Liver (tissue), 9 donors: ENCODE data around the gene NCMAP. TPM values are rescaled to one million over a fixed set of nuclear protein-coding genes. Genes with fewer than 3 reads are reported as not detected.

Experiments
- DNase-seq: peaks from one replicate; pipeline ENCODE4 v3.0.0-alpha.2; 2017; ENCODE audit warnings: low spot score
- H3K27ac ChIP-seq, 2 donors: one replicate each; pipeline ENCODE4 v1.7.0; 2013; ENCODE audit warnings: inconsistent platforms in 2 of 2, low read length in 2 of 2, control low read depth in 1 of 2, low read depth in 1 of 2, mild to moderate bottlenecking in 1 of 2
- H3K27me3 ChIP-seq, 4 donors: one replicate each; pipeline versions ENCODE4 v1.6.1 to v1.7.0; 2013; ENCODE audit warnings: low read length in 3 of 4, inconsistent platforms in 1 of 4, mild to moderate bottlenecking in 1 of 4, moderate library complexity in 1 of 4; ENCODE audit not compliant: control insufficient read depth in 4 of 4, insufficient read depth in 4 of 4
- H3K36me3 ChIP-seq, 4 donors: one replicate each; pipeline versions ENCODE4 v1.6.1 to v1.7.0; 2013; ENCODE audit warnings: low read length in 3 of 4, mild to moderate bottlenecking in 3 of 4, low read depth in 1 of 4, moderate library complexity in 1 of 4; ENCODE audit not compliant: control insufficient read depth in 4 of 4, insufficient read depth in 3 of 4
- H3K4me1 ChIP-seq, 4 donors: one replicate each; pipeline versions ENCODE4 v1.6.1 to v1.7.0; 2013; ENCODE audit warnings: low read length in 3 of 4, mild to moderate bottlenecking in 3 of 4, moderate library complexity in 1 of 4; ENCODE audit not compliant: control insufficient read depth in 4 of 4, insufficient read depth in 4 of 4
- H3K4me3 ChIP-seq, 3 donors: one replicate each; pipeline versions ENCODE4 v1.6.1 to v1.7.0; 2013; ENCODE audit warnings: low read length in 3 of 3, control low read depth in 1 of 3, low read depth in 1 of 3, mild to moderate bottlenecking in 1 of 3
- H3K9ac ChIP-seq, 2 donors: one replicate each; pipeline ENCODE4 v1.7.0; 2013; ENCODE audit warnings: low read length in 2 of 2, mild to moderate bottlenecking in 2 of 2, moderate library complexity in 2 of 2, control low read depth in 1 of 2, low read depth in 1 of 2
- H3K9me3 ChIP-seq, 4 donors: one replicate each; pipeline versions ENCODE4 v1.6.1 to v1.7.0; 2013; ENCODE audit warnings: low read length in 3 of 4; ENCODE audit not compliant: control insufficient read depth in 4 of 4
- EGR1 ChIP-seq, 2 donors: IDR thresholded peaks; 2 replicates each; pipeline ENCODE4 v1.6.1; 2016 to 2018; ENCODE audit warnings: antibody characterized with exemption in 2 of 2, low read depth in 2 of 2
- FOXA1 ChIP-seq: IDR thresholded peaks from 2 replicates; pipeline ENCODE4 v1.6.1; 2016; ENCODE audit warnings: antibody characterized with exemption
- FOXA2 ChIP-seq: IDR thresholded peaks from 2 replicates; pipeline ENCODE4 v1.6.1; 2016; ENCODE audit warnings: antibody characterized with exemption
- GABPA ChIP-seq, 2 donors: IDR thresholded peaks in 1 of 2; conservative IDR thresholded peaks in 1 of 2; 2 replicates each; pipeline ENCODE4 v1.6.1; 2016; ENCODE audit warnings: antibody characterized with exemption in 2 of 2, mild to moderate bottlenecking in 1 of 2, moderate library complexity in 1 of 2
- HNF4A ChIP-seq, 2 donors: conservative IDR thresholded peaks; 2 replicates each; pipeline ENCODE4 v1.6.1; 2016; ENCODE audit warnings: antibody characterized with exemption in 2 of 2, mild to moderate bottlenecking in 2 of 2
- HNF4G ChIP-seq: IDR thresholded peaks from 2 replicates; pipeline ENCODE4 v1.6.1; 2016; ENCODE audit warnings: antibody characterized with exemption
- MAX ChIP-seq: IDR thresholded peaks from 2 replicates; pipeline ENCODE4 v1.6.1; 2016; ENCODE audit warnings: antibody characterized with exemption
- NR2F2 ChIP-seq: IDR thresholded peaks from 2 replicates; pipeline ENCODE4 v1.6.1; 2016; ENCODE audit warnings: antibody characterized with exemption
- RAD21 ChIP-seq, 2 donors: IDR thresholded peaks; 2 replicates each; pipeline ENCODE4 v1.6.1; 2016; ENCODE audit warnings: antibody characterized with exemption in 2 of 2, mild to moderate bottlenecking in 2 of 2
- RXRA ChIP-seq, 2 donors: IDR thresholded peaks; 2 replicates each; pipeline ENCODE4 v1.6.1; 2017 to 2018; ENCODE audit warnings: antibody characterized with exemption in 2 of 2, mild to moderate bottlenecking in 1 of 2
- SP1 ChIP-seq: IDR thresholded peaks from 2 replicates; pipeline ENCODE4 v1.6.1; 2018; ENCODE audit warnings: antibody characterized with exemption, mild to moderate bottlenecking
- TAF1 ChIP-seq: conservative IDR thresholded peaks from 2 replicates; pipeline ENCODE4 v1.6.1; 2016; ENCODE audit warnings: antibody characterized with exemption, mild to moderate bottlenecking
- YY1 ChIP-seq: IDR thresholded peaks from 2 replicates; pipeline ENCODE4 v1.6.1; 2016; ENCODE audit warnings: antibody characterized with exemption, mild to moderate bottlenecking
- WGBS: extraction: QIAGEN DNeasy Blood & Tissue Kit; methylation state at CpG from one replicate; pipeline ENCODE4 v1.1.7; 2013; 5-methylcytosine and 5-hydroxymethylcytosine counted together
- polyA plus RNA-seq, 2 donors: library from polyadenylated mRNA; stranded (reverse) in 1 of 2; unstranded in 1 of 2; fragments of 200-250 nt in 1 of 2; fragments of >200 nt in 1 of 2; fragmentation: Nextera tagmentation in 1 of 2; extraction: Ambion mirVana in 1 of 2; gene quantifications; one replicate each; pipeline versions ENCODE4 v1.2.1 to v1.2.3, GENCODE V29; 2013 to 2015
- total RNA-seq, 2 donors: library from RNA; depleted of rRNA; stranded (reverse); fragments of >200 nt; gene quantifications; one replicate each; pipeline ENCODE4 v1.2.3, GENCODE V29; 2014
- TF ChIP-seq, protein P1 (sequence below): IDR thresholded peaks from 2 replicates; pipeline ENCODE4 v1.6.1; 2016; ENCODE audit warnings: antibody characterized with exemption
- TF ChIP-seq, protein P2 (sequence below): IDR thresholded peaks from 2 replicates; pipeline ENCODE4 v1.6.1; 2016; ENCODE audit warnings: antibody characterized with exemption, mild to moderate bottlenecking
- donor health status: healthy.
- donor health status: healthy.
- donor health status: healthy.
- donor health status: healthy.
- donor health status: healthy.

Gene NCMAP
- total and polyA plus RNA-seq, 4 donors, result 0.31 to 4.8 (median 0.61) TPM

- Histone ChIP-seq H3K4me1 (peaks cover 5 to 13% (median 5%) of the 10 kb centered on the region in 4 donors), H3K4me3 (no peak overlapping the region), H3K27ac (no peak overlapping the region), H3K36me3 (no peaks in the 10 kb centered on the region), H3K9me3 (no peaks in the 10 kb centered on the region), H3K27me3 (no peaks in the 10 kb centered on the region), H3K9ac (no peak overlapping the region)
- no peak for TF ChIP-seq MAX
- no peak for TF ChIP-seq FOXA2
- TF ChIP-seq NR2F2, result no peak
- no peak for DNase-seq
- 74% methylated on average over 9 of the region's 9 CpGs for WGBS
These were observed 1.8 kb downstream of the NCMAP start for GRCh38 chr1:24557711-24558131.

DNA sequence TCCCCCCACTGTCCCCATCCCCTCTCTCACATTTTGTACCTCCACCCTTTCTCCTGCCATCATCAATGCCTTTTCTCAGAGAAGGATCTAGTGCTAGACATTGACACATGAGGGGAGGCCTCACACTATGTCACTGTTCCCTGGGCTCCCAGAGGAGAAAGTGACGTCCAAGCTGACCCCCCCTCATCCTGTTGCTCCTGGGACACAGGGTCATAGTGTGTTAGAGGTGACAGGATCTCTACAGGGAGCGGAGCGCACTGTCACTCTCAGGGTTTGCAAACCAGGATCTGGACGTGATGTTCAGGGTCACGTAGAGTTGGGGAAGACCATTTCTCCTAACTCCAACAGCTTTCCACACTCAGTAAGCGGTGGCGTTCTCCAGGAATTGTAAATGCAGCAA lies 2.6 kb downstream of the NCMAP start:
- DNase-seq, result no peak
- 89% methylated on average over 7 of the region's 7 CpGs for WGBS
- Histone ChIP-seq H3K4me1 (peaks cover 5 to 13% (median 5%) of the 10 kb centered on the region in 4 donors), H3K9me3 (no peaks in the 10 kb centered on the region), H3K4me3 (no peak overlapping the region), H3K27ac (no peak overlapping the region), H3K36me3 (no peaks in the 10 kb centered on the region), H3K27me3 (no peaks in the 10 kb centered on the region), H3K9ac (no peak overlapping the region)
- TF ChIP-seq TAF1 (no peak), SP1 (no peak), RAD21 (IDR thresholded peaks at IDR 0.05) (no peak), RXRA (IDR thresholded peaks at IDR 0.05) (no peak), FOXA1 (no peak), MAX (no peak), HNF4G (no peak), HNF4A (conservative IDR thresholded peaks at IDR 0.05) (no peak), GABPA (IDR thresholded peaks at IDR 0.05 in 1 of 2, conservative IDR thresholded peaks at IDR 0.05 in 1 of 2) (no peak), YY1 (no peak), EGR1 (IDR thresholded peaks at IDR 0.05; ENCODE audit: low read depth in 2 of 2) (no peak)
- TF ChIP-seq, protein P1, sequence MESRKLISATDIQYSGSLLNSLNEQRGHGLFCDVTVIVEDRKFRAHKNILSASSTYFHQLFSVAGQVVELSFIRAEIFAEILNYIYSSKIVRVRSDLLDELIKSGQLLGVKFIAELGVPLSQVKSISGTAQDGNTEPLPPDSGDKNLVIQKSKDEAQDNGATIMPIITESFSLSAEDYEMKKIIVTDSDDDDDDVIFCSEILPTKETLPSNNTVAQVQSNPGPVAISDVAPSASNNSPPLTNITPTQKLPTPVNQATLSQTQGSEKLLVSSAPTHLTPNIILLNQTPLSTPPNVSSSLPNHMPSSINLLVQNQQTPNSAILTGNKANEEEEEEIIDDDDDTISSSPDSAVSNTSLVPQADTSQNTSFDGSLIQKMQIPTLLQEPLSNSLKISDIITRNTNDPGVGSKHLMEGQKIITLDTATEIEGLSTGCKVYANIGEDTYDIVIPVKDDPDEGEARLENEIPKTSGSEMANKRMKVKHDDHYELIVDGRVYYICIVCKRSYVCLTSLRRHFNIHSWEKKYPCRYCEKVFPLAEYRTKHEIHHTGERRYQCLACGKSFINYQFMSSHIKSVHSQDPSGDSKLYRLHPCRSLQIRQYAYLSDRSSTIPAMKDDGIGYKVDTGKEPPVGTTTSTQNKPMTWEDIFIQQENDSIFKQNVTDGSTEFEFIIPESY, result no peak
- TF ChIP-seq, protein P2, sequence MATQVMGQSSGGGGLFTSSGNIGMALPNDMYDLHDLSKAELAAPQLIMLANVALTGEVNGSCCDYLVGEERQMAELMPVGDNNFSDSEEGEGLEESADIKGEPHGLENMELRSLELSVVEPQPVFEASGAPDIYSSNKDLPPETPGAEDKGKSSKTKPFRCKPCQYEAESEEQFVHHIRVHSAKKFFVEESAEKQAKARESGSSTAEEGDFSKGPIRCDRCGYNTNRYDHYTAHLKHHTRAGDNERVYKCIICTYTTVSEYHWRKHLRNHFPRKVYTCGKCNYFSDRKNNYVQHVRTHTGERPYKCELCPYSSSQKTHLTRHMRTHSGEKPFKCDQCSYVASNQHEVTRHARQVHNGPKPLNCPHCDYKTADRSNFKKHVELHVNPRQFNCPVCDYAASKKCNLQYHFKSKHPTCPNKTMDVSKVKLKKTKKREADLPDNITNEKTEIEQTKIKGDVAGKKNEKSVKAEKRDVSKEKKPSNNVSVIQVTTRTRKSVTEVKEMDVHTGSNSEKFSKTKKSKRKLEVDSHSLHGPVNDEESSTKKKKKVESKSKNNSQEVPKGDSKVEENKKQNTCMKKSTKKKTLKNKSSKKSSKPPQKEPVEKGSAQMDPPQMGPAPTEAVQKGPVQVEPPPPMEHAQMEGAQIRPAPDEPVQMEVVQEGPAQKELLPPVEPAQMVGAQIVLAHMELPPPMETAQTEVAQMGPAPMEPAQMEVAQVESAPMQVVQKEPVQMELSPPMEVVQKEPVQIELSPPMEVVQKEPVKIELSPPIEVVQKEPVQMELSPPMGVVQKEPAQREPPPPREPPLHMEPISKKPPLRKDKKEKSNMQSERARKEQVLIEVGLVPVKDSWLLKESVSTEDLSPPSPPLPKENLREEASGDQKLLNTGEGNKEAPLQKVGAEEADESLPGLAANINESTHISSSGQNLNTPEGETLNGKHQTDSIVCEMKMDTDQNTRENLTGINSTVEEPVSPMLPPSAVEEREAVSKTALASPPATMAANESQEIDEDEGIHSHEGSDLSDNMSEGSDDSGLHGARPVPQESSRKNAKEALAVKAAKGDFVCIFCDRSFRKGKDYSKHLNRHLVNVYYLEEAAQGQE, result no peak
